AG10803 (cell line): ENCODE data around the gene VILL.

Source experiments
- DNase-seq: peaks from one replicate; pipeline ENCODE4 v3.0.0; 2010; ENCODE audit warnings: low read depth
- H3K4me3 ChIP-seq: 2 replicates; pipeline ENCODE4 v1.5.1; 2011; ENCODE audit warnings: mild to moderate bottlenecking, low read length, control low read depth
- CTCF ChIP-seq: conservative IDR thresholded peaks from 2 replicates; pipeline ENCODE4 v1.5.1; 2011; ENCODE audit warnings: mild to moderate bottlenecking, low read length, control low read depth, inconsistent platforms

Gene VILL

GRCh38 chr3:37980462-37981347 lies 9.9 kb upstream of the VILL start:
- no peak for TF ChIP-seq CTCF
- no peak overlapping the region for H3K4me3 ChIP-seq
- DNase-seq: no peak

- H3K4me3 ChIP-seq: no peak overlapping the region
- DNase-seq: no peak
- TF ChIP-seq CTCF: no peak
These were observed 9.3 kb upstream of the VILL start for GRCh38 chr3:37981348-37981664.

GRCh38 chr3:37982331-37982730 lies 8.3 kb upstream of the VILL start:
- TF ChIP-seq CTCF: no peak
- DNase-seq: no peak
- H3K4me3 ChIP-seq: no peak overlapping the region

- no peak for DNase-seq
- no peak for TF ChIP-seq CTCF
- no peak overlapping the region for H3K4me3 ChIP-seq
These were observed 6.5 kb upstream of the VILL start for GRCh38 chr3:37984051-37984450.

- TF ChIP-seq CTCF: no peak
- no peak overlapping the region for H3K4me3 ChIP-seq
- DNase-seq: no peak
These were observed 6.0 kb upstream of the VILL start for GRCh38 chr3:37984596-37984995.

- H3K4me3 ChIP-seq: no peak overlapping the region
- TF ChIP-seq CTCF: no peak
- DNase-seq: peak; percentile 43
These were observed 4.8 kb upstream of the VILL start for GRCh38 chr3:37985637-37986320.
